IPS DF 4.7 (cell line): ENCODE results near the gene RPL27A.
"Not testable (repeated sequence)": the region's sequence is repeated elsewhere in the genome, so short reads cannot be mapped to it uniquely, and the experiment has no call there.

ENCODE experiments used
- DNase-seq: peaks from one replicate; pipeline ENCODE4 v3.0.0-alpha.2; 2013; ENCODE audit warnings: low spot score; ENCODE audit errors: extremely low read depth

Gene RPL27A

DNA sequence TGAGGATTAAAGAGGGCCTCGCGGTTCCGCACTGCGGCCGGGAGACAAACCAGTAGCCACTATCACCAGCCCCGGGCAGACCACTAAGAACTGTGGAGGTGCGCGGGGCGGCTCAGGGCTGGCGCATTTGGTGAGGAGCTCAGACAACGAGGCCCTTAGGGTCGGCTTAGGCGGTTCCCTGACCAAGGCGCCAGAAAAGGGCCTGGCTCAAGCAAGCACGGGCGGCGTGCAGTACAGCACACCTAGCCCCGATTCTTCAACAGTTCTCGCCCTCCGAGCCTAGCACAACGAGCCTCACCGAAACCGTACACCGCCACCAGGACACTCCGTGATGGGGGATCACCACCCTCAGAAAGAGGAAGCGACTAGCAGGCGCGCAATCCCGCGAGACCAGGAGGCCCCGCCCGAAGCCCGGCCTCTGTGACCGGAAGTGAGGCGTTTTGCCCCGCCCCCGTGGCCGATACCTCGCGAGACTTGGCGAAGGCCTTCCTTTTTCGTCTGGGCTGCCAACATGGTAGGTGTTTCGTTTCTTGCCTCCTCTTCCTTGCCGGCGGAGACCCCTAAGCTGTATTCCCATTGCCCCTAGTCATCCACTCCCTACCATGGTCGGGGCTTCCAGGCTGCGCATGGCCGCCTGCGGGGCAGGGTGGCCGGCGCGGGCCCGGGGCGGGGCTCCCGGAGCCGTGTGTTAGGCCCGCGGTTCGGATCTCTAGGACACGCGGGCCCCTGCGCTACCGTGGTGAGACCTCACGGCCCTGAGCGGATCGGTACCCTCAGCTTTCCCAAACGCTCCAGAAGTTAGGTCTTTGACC lies at the start of gene RPL27A, which contains the start of gene TRIM66:
Gene RPL27A, plus strand, starts transcription at position 490 of the 812 bp plus-strand sequence. Its CDS starts 22 bp downstream, at position 512.
Gene TRIM66, minus strand, starts transcription at position 363 of the 812 bp plus-strand sequence. CDS start 10,391 bp downstream, outside the sequence.
- DNase-seq = peak; percentile 60

DNA sequence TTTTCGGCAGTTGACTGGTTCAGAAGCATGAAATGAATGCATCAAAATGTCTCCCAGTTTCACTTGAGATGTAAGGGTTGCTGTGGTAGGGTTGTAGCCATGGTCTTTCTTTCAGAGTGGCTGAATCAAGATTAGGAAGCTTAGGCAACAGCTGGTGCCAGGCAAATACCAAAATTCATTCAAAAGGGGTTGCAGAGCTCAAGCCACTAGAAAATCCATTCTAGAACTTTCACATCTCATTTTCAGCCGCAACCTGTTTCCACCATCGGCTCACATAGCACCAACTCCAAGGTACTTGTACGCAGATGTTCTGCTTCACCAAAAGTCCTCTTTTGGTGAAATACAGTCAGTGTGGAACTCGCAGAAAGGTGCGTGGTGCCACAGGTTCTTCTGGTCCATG lies 48.1 kb upstream of the RPL27A start:
- no peak for DNase-seq

DNA sequence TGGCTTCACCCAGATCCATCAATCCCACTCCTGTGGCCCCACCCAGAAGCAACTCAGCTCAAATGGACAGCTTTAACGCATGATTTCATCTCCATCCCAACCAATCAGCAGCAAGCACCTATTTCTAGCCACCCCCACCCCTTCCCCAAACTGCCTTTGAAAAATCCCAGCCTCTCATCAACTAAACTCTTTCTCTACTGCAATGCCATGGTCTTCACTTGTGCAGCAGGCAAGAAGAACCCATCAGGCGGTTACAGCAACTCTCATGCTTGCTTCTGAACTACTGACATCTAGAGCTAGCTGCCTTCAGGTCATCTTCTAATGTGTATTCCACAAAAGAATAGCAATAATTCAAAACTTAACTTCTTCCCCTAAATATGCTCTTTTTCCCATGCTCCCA lies 46.5 kb upstream of the RPL27A start:
- DNase-seq = no peak

DNA sequence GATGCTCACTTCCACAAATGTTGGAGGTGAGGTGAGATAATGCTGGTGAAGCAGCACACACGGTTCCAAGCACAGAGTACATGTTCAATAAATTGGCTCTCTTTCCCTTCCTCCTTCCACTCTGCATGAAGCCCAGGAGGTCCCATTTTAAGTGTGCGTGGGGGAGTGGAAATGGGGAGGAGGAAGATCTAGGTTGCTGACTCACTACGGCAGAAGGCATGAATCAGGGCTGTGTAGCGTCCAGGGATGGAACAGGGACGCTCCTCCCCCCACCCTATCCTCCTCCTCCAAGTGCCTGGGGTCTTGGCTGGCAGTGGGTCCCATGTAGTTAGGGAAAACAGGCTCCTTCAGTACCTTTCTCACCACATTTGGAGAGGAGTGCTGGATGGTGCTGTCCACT lies 44.3 kb upstream of the RPL27A start:
- DNase-seq = no peak

DNA sequence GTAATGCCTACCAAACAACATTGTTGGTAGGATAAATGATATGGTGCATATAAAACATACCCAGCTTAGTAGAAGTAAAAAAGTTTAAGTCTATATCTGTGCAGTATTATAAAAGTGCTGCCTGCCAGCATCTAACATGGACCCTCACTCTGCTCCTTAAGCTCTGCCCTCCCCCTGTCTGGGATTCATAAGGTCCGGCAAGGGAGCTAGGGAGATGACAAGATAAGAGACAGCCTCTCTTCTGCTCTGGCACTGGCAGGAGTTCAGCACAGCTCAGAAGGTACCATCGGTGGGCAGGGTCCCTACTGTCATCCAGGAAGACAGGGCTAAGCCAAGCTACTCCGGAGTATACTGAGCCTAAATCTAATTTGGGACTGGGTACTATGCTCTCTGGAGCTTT lies 42.9 kb upstream of the RPL27A start:
- DNase-seq = no peak

DNA sequence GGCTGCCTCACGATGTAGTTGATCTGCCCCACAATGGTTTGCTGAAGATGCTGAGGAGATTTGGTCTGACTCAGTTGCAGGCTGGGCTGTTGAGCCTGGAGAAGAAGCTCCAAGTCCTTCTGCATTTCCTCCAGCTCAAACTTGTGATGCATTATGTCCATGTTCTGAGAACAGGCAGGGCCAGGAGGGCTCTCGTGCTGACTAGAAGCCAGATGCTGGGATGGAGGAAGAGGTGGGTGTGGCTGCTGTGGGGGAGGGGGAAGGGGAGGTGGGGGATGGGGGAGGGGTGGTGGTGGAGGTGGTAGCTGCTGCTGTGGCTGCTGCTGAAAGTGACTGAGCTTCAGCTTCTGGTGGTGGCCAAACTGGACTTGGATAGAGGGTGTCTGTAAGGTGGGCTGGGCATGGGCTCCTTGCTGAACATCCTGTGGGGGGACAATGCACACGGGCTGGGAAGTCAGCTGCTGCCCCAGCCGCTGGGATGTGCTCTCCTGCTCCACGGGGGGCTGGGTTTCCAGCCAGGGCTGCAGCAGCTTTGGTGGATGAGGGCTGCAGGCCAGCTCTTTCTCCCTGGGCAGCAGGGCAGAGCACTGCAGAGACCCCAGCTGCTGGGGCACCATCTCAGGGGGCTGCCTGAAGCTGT lies 42.2 kb upstream of the RPL27A start:
- DNase-seq = no peak

DNA sequence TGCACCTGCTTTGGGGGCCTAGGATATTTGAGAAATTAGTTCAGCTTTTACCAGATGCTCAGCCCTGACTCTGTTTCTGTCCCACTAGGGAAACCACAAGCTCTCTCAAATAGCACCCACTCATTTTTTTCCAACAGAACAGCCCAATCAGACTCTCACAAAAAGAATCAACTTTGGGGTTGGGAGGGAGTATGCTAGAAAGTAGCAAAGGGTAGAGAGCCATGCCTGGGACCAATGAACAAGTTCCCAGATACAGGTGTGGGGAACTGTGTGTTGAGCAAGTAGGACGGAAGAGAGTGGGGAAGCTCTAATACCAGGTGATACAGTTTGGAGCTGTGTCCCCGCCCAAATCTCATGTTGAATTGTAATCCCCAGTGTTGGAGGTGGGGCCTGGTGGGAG lies 41.3 kb upstream of the RPL27A start:
- no peak for DNase-seq

DNA sequence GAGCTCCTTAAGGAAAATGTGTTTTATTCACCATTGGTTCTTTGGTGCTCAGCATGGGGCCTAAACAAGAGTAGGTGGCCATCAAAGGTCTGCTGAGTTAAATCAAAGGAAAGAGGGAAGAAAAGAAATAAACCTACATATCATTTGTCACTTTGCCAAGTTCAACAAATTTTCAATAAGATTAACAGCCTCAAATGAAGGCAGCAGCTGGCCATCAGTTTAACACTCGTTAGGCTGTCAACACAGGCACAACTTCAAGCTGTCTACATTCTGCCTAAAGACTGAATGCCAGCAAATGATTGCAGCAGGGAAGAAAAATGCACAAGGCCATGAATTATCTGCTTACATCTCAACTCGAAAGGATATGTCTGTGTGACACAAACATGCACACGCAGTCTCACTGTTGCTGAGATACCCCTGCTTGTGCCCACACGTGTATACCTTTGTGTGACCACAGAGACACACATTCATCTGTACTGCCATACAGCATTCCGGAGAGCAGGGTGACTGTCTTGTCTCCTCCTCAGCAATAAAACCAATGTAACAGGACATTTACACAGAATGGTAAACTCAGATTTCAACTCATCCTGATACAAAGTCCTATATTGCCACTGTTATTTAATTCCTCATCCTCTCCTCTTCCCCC lies 40.3 kb upstream of the RPL27A start:
- DNase-seq = no peak

DNA sequence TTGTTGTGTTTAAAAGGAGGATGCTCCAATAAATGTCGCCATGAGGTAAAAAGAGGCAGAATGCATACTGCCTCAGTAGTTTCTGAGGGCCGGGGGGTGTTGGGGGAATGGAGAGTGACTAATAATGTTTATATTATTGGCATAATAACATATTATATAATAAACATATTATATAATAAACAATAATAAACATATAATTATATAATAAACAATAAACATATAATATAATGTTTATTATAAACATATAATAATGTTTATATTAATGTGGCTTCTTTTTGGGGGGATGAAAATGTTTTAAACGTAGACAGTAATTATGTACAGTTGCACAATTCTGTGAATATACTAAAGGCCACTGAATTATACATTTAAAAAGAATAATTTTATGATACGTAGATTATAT lies 35.7 kb upstream of the RPL27A start:
- DNase-seq = no peak

DNA sequence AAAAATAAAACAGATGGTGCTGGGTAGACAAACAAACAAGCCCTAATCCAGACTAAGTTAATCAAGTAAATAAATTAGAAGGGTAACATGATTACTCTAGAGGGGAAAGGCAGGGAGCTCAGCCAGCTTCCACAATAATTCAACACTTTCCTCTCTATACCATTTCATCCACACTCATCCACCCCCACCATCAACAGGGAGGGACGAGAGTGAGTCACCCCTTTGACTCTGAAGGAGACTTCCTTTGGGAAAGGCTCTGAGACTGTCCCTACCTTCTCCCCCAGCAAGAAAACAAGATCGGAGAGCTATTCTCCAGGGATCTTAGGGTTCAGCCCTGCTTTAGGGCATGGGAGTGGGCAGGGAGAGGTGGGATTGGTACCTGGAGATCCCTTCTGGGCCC lies 33.2 kb upstream of the RPL27A start:
- no peak for DNase-seq

DNA sequence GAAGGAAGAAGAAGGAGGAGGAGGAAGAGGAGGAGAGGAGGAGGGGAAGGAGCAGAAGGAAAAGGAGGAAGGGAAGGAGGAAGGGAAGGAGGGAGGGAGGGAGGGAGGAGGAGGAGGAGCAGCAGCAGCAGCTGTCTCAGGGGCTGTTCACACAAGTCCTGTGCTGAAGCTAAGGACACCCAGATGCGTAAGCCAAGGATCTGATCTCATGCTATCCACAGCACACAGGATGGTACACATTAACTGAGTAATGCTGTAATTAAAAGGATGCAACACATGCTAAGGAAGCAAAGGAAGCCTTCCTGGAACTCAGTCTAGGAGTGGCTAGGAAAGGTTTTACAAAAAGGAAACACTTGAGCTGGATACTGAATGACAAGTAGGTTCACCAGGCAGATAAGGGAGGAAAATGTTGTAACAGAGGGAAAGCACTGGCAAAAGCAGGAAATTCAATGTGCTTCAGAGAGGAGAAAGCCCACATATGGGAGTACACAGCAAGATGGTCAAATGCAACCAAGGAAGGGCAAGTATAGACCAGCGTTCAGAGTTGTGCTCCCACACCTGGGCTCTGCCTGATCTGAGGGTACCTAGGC lies 32.1 kb upstream of the RPL27A start:
- DNase-seq = no peak

DNA sequence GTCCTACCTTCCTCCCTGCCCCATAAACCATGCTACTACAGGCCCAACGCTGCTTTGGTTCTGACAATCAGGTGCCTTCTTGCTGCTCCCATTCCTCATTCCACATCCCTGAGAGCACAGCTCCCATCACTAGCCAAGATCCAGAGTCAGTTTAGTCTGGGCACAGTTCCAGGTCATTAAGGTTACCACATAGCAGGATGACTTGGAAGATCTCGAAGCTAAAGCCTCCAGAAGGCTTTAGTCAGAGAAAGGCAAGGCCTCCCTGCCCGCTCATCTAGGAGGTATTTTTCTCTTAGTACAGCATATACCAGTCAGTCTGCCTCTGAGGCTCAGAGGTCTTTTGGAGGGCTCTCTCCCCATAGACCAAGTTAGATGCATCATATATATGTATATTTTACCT lies 30.5 kb upstream of the RPL27A start:
- no peak for DNase-seq

DNA sequence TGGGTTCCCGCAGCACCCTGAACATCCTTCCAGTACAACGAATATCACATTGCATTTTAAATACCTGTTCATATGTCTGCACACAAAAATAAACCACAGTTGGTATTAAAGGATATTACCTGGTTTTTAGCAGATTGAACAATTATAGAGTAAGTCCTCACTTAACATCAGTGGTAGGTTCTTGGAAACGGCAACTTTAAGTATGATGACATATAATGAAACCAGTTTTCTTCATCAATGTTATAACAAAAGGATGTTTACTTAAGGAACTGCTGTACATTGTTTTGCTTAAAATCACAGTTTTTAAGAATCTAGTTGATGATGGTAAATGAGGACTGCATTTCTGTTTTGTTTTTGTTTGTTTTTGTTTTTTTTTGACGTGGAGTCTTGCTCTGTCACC lies 28.1 kb upstream of the RPL27A start:
- DNase-seq = no peak

DNA sequence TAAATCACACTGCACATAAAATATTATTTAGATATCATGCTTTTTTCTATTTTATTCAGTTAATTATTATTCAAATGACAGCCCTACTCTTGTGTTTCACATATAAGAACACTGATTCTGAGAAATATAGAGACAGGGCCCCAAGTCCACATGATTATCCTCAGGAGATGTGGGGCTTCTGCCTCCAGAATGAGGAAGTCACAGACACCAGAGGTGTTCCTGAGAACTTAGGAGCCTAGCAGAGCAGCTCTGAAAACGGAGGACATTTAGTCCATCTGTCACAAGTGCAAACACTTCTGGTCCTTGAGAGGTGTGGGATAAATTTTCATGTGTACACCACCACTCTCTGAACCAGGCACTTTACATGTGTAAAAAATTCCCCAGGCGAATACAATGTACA lies 26.3 kb upstream of the RPL27A start:
- no peak for DNase-seq

DNA sequence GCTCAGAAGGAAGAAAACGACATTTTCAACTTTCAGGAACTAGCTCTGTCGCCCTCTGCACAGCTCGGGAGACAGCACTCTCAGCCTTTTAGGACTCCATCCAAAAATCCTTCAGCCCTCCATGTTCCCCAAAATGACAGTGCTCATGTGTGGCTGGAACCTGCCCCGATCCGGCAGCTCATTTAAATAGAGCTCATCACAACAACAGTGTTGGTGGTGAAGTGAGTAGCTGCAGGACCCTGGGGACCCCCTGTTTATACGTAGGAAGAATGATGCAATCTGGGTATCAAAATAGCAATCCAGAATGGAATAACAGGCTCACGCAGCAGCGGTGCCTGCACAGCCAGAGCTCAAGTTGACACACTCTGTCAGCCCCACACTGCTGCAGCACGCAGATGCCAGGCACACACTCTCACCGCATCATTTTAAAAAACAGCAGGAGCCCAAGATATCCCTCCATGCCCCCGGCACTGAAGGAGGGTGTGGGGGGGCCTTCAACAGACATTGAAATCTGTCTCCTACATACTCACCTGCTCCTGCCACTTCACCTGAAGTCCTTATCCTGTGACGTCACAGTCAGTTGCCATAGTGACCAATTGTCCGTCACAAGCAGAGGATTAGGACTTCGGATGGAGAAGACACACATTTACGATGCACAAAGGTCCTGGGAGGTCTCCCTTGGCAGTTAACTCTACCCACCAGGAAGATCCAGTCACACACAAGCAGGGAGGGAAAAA lies 24.1 kb upstream of the RPL27A start:
- DNase-seq = no peak

DNA sequence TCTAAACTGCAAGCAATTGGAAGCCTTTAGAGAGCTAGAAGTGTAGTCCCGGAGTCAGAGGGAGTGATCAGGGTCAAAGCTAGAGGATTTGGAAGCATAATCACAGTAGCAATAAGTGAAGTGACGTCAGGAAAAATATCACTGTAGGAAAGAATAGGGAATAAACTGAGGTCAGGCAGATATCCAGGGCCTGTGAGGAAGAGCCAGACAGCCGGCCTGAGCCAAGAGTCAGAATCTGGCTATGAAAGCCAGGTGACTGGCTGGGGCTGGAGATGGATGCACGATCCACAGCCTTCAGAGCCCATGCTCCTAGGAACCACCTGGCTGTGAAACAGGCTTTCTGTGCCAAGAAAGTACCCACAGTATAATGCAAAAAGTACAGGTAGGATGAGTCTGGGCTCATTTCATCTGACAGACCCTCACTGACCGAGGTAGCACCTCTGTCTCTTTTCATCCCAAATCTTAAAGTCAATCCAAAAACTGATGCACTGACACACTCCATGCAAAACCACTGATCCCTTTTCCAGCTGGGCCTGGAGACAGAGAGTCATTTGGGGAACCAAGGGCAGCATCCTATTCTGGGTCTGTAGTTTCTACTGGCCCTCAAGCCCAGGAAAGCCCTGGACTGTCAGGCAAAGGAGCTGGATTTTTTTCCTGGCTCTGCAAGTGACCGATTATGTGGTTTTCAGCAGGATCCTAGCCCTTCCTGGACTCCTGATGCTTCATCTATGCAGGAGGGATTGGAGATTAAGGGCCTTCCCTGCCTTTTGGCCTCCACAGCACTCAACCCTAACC lies 21.4 kb upstream of the RPL27A start:
- no peak for DNase-seq

DNA sequence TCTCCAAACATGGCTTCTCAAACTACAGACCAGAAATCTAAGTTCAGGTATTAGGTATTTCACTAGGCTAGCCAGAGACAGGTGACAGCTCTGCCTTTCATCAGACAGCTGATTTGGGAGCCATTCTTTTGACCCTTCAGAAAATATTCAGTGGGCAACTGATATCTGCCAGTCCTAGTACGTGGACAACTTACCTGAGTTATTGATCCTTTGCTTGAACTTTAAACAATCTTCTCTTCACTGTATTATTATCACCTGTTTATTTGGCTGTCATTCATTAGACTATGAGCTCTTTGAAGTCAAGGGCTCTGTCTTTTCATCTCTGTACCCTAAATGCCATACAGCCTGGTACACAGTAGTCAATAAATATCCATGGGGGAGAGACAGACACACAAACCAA lies 17.4 kb upstream of the RPL27A start:
- DNase-seq = no peak

DNA sequence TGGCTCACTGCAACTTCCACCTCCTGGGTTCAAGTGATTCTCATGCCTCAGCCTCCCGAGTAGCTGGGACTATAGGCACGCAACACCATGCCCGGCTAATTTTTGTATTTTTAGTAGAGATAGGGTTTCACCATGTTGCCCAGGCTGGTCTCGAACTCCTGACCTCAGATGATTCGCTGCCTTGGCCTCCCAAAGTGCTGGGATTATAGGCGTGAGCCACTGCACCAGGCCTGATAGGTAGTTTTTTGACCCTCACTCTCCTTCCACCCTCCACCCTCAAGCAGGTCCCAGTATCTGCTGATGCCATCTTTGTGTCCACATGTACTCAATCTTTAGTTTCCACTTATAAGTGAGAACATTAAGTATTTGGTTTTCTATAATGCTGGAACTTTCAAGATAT lies 12.5 kb upstream of the RPL27A start:
- DNase-seq = not testable (repeated sequence)

DNA sequence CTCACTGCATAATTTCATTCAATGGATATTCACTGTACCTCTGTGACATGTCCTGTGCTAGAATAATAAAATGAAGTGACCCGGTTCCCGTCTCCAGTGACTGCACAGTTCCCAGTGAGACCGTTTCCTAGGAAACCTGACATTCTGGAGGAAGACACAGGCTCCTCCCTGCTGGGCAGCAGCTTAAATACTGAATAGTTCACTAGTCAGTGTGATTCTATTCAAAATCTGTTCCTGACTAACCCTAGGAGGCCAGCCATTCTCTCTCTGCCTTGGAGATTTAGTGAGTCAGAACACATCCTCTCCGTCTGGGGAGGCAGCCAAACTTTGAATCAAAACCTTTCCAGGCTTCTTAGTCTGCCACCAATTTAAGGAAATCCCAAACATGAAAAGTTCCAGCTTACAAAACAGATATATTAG lies 11.4 kb upstream of the RPL27A start:
- peak; percentile 87 for DNase-seq

DNA sequence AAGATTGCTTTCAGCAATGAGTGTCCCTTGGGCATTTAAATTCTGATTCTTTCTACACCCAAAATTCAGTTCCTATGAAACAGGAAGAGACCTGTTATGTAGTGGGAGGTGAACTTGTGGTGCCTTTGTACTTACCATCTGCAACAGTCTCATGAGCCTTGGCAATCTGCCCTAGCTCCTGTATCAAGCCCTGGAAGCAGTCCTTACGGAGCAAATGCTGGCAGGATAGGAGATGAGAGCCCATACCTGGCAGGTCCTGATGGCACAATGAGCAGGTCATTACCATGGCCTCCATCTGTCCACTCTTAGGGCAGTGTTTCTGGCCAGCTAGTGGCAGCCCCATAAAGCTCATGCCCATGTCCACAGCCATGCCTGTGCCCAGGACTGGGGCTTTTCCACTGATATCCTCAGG lies 10.9 kb upstream of the RPL27A start:
- DNase-seq = no peak
